ENCODE data around the gene TEX14.
"Not testable (repeated sequence)": the region's sequence is repeated elsewhere in the genome, so short reads cannot be mapped to it uniquely, and the experiment has no call there.

The TEX14 gene

DNA sequence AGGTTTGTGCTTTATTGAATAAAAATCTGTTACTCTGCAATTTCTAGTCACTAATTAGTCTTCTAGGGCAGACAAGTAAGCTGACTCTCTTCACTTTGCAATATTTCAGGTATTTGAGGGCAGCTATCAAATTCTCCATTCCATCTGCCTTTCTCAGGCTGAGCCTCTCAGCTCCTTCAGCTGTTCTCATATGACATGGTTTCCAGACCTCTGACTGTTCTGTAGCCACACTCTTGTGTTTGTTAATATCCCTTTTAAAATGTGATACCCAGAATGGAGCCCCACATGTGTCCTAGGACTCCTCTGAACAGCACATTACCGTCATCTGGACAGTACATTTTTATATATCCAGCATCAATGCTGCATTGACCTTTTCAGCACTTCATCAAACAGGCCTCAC is 131.3 kb downstream of the TEX14 start:
- Histone ChIP-seq H4K8ac (ENCODE audit: low read depth, low read length) (no peak overlapping the region), H3K14ac (ENCODE audit: low read length) (no peak overlapping the region), H2BK5ac (ENCODE audit: low read length) (no peak overlapping the region), H2AK5ac (ENCODE audit: low read depth, low read length) (no peak overlapping the region), H2BK120ac (ENCODE audit: low read depth, low read length) (no peak overlapping the region), H3K4me2 (ENCODE audit: insufficient read depth, low read length, poor library complexity, severe bottlenecking) (no peak overlapping the region), H3K27me3 (ENCODE audit: control insufficient read depth in 3 of 3, insufficient read depth in 3 of 3, low read depth in 1 of 3, low read length in 3 of 3) (peaks cover 0 to 35% (median 0%) of the 10 kb centered on the region in 3 experiments), H3K27ac (replicated peaks; ENCODE audit: low read length) (no peak overlapping the region), H3K23ac (ENCODE audit: low read depth, low read length, poor library complexity) (no peak overlapping the region), H3K4ac (ENCODE audit: low read length) (no peak overlapping the region), H3K9me3 (replicated peaks in 1 of 2; ENCODE audit: control insufficient read depth in 2 of 2, insufficient read depth in 1 of 2, low read depth in 1 of 2, low read length in 2 of 2) (no peaks in the 10 kb centered on the region), H2BK12ac (ENCODE audit: low read length) (no peak overlapping the region), H2AFZ (ENCODE audit: low read length) (no peak overlapping the region), H3K18ac (ENCODE audit: low read length) (no peak overlapping the region), H3K4me3 (ENCODE audit: low read length in 2 of 2) (no peak overlapping the region), H3K36me3 (replicated peaks in 1 of 2; ENCODE audit: control insufficient read depth in 2 of 2, insufficient read depth in 2 of 2, low read length in 2 of 2) (no peaks in the 10 kb centered on the region), H4K91ac (ENCODE audit: low read depth, low read length, poor library complexity) (no peak overlapping the region), H3K79me1 (ENCODE audit: low read depth, low read length) (no peaks in the 10 kb centered on the region), H2BK15ac (ENCODE audit: low read length) (no peak overlapping the region), H3K4me1 (ENCODE audit: control insufficient read depth in 2 of 2, insufficient read depth in 1 of 2, low read depth in 1 of 2, low read length in 2 of 2) (peaks cover 0 to 7% of the 10 kb centered on the region in 2 donors), H3K9ac (ENCODE audit: low read depth, low read length, poor library complexity) (no peak overlapping the region)
- no peak for DNase-seq (ENCODE audit: low spot score)
- WGBS, 2 donors (ENCODE audit: extremely low coverage in 2 of 2, insufficient read length in 2 of 2, insufficient replicate concordance in 1 of 2): no CpG with 5 or more reads among the region's 1 CpG

DNA sequence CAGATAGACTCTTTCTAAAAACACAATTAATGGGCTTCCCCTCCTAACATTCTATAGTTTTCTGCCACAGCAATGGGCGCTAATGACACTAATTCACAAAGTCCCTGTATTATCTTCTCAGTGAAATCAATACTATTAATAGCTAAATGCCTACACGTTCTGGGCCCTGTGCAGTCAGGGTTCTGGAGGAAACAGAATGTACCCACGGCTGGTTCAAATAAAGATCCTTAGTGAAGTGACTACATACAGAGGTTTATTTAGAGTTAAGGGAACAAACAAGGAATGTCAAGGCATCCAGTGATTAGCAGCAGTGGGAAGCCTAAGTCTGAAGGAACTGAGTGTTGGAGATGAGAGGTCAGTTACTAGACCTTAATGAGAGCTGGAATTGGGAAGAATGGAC is 133.9 kb downstream of the TEX14 start:
- Histone ChIP-seq H3K27me3 (ENCODE audit: control insufficient read depth in 3 of 3, insufficient read depth in 3 of 3, low read depth in 1 of 3, low read length in 3 of 3) (peaks cover 0 to 32% (median 0%) of the 10 kb centered on the region in 3 experiments), H2BK15ac (ENCODE audit: low read length) (no peak overlapping the region), H3K4ac (ENCODE audit: low read length) (no peak overlapping the region), H3K79me1 (ENCODE audit: low read depth, low read length) (no peaks in the 10 kb centered on the region), H3K9ac (ENCODE audit: low read depth, low read length, poor library complexity) (no peak overlapping the region), H3K4me1 (ENCODE audit: control insufficient read depth in 2 of 2, insufficient read depth in 1 of 2, low read depth in 1 of 2, low read length in 2 of 2) (peaks cover 0 to 7% of the 10 kb centered on the region in 2 donors), H2BK5ac (ENCODE audit: low read length) (no peak overlapping the region), H3K9me3 (replicated peaks in 1 of 2; ENCODE audit: control insufficient read depth in 2 of 2, insufficient read depth in 1 of 2, low read depth in 1 of 2, low read length in 2 of 2) (no peaks in the 10 kb centered on the region), H3K18ac (ENCODE audit: low read length) (no peak overlapping the region), H2BK12ac (ENCODE audit: low read length) (no peak overlapping the region), H3K27ac (replicated peaks; ENCODE audit: low read length) (no peak overlapping the region), H3K23ac (ENCODE audit: low read depth, low read length, poor library complexity) (no peak overlapping the region), H2BK120ac (ENCODE audit: low read depth, low read length) (no peak overlapping the region), H3K14ac (ENCODE audit: low read length) (no peak overlapping the region), H4K8ac (ENCODE audit: low read depth, low read length) (no peak overlapping the region), H4K91ac (ENCODE audit: low read depth, low read length, poor library complexity) (no peak overlapping the region), H3K4me2 (ENCODE audit: insufficient read depth, low read length, poor library complexity, severe bottlenecking) (no peak overlapping the region), H2AK5ac (ENCODE audit: low read depth, low read length) (no peak overlapping the region), H3K4me3 (ENCODE audit: low read length in 2 of 2) (no peak overlapping the region), H3K36me3 (replicated peaks in 1 of 2; ENCODE audit: control insufficient read depth in 2 of 2, insufficient read depth in 2 of 2, low read length in 2 of 2) (no peaks in the 10 kb centered on the region), H2AFZ (ENCODE audit: low read length) (no peak overlapping the region)
- WGBS, 2 donors (ENCODE audit: extremely low coverage in 2 of 2, insufficient read length in 2 of 2, insufficient replicate concordance in 1 of 2): no CpG with 5 or more reads among the region's 3 CpGs
- DNase-seq (ENCODE audit: low spot score): no peak

DNA sequence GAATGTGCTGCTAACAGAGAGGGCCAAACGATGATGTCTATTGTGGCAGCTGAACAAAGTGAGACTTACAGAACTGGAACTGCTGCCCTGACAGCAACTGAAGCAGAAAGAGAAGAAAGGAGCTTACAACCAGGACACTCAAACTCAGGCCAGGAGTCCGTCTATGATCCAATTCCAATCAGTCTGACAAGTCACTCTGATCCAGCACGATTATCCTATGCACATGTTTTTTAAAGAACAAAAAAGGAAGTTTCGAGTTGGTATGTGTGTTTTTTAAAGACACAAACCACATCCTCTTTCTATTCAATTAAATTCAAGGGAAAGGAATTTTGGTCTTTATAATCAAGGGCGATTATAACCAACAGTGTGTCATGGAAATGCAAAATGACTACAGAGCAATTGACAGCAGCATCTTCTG is 135.0 kb downstream of the TEX14 start:
- WGBS, 2 donors (ENCODE audit: extremely low coverage in 2 of 2, insufficient read length in 2 of 2, insufficient replicate concordance in 1 of 2): no CpG with 5 or more reads among the region's 5 CpGs
- H2BK5ac ChIP-seq (ENCODE audit: low read length): no peak overlapping the region
- H3K27me3 ChIP-seq (ENCODE audit: control insufficient read depth in 3 of 3, insufficient read depth in 3 of 3, low read depth in 1 of 3, low read length in 3 of 3): peaks cover 0 to 36% (median 0%) of the 10 kb centered on the region in 3 experiments
- no peak overlapping the region for H3K9ac ChIP-seq (ENCODE audit: low read depth, low read length, poor library complexity)
- H3K4me2 ChIP-seq (ENCODE audit: insufficient read depth, low read length, poor library complexity, severe bottlenecking): no peak overlapping the region
- DNase-seq (ENCODE audit: low spot score): no peak
- no peak overlapping the region for H3K4ac ChIP-seq (ENCODE audit: low read length)
- no peak overlapping the region for H3K4me3 ChIP-seq (ENCODE audit: low read length in 2 of 2)
- H2AK5ac ChIP-seq (ENCODE audit: low read depth, low read length): no peak overlapping the region
- no peak overlapping the region for H2AFZ ChIP-seq (ENCODE audit: low read length)
- no peaks in the 10 kb centered on the region for H3K79me1 ChIP-seq (ENCODE audit: low read depth, low read length)
- no peak overlapping the region for H4K91ac ChIP-seq (ENCODE audit: low read depth, low read length, poor library complexity)
- H2BK15ac ChIP-seq (ENCODE audit: low read length): no peak overlapping the region
- no peak overlapping the region for H4K8ac ChIP-seq (ENCODE audit: low read depth, low read length)
- H3K23ac ChIP-seq (ENCODE audit: low read depth, low read length, poor library complexity): no peak overlapping the region
- H3K27ac ChIP-seq (replicated peaks; ENCODE audit: low read length): no peak overlapping the region
- no peak overlapping the region for H3K14ac ChIP-seq (ENCODE audit: low read length)
- peaks cover 0 to 7% of the 10 kb centered on the region in 2 donors for H3K4me1 ChIP-seq (ENCODE audit: control insufficient read depth in 2 of 2, insufficient read depth in 1 of 2, low read depth in 1 of 2, low read length in 2 of 2)
- H3K9me3 ChIP-seq (replicated peaks in 1 of 2; ENCODE audit: control insufficient read depth in 2 of 2, insufficient read depth in 1 of 2, low read depth in 1 of 2, low read length in 2 of 2): no peaks in the 10 kb centered on the region
- H2BK12ac ChIP-seq (ENCODE audit: low read length): no peak overlapping the region
- H3K36me3 ChIP-seq (replicated peaks in 1 of 2; ENCODE audit: control insufficient read depth in 2 of 2, insufficient read depth in 2 of 2, low read length in 2 of 2): no peaks in the 10 kb centered on the region
- H3K18ac ChIP-seq (ENCODE audit: low read length): no peak overlapping the region
- H2BK120ac ChIP-seq (ENCODE audit: low read depth, low read length): no peak overlapping the region

GRCh38 chr17:58555109-58555508 is 136.7 kb downstream of the TEX14 start:
- H3K14ac ChIP-seq (ENCODE audit: low read length); H3K4me1 ChIP-seq (ENCODE audit: control insufficient read depth in 2 of 2, insufficient read depth in 1 of 2, low read depth in 1 of 2, low read length in 2 of 2); H3K9me3 ChIP-seq (replicated peaks in 1 of 2; ENCODE audit: control insufficient read depth in 2 of 2, insufficient read depth in 1 of 2, low read depth in 1 of 2, low read length in 2 of 2); H2AK5ac ChIP-seq (ENCODE audit: low read depth, low read length); H2BK15ac ChIP-seq (ENCODE audit: low read length); H3K18ac ChIP-seq (ENCODE audit: low read length); H4K8ac ChIP-seq (ENCODE audit: low read depth, low read length); DNase-seq (ENCODE audit: low spot score); H3K79me1 ChIP-seq (ENCODE audit: low read depth, low read length); H3K9ac ChIP-seq (ENCODE audit: low read depth, low read length, poor library complexity); H2BK12ac ChIP-seq (ENCODE audit: low read length); H3K4me2 ChIP-seq (ENCODE audit: insufficient read depth, low read length, poor library complexity, severe bottlenecking); H2AFZ ChIP-seq (ENCODE audit: low read length); H2BK120ac ChIP-seq (ENCODE audit: low read depth, low read length); H3K4me3 ChIP-seq (ENCODE audit: low read length in 2 of 2); H3K36me3 ChIP-seq (replicated peaks in 1 of 2; ENCODE audit: control insufficient read depth in 2 of 2, insufficient read depth in 2 of 2, low read length in 2 of 2); H3K23ac ChIP-seq (ENCODE audit: low read depth, low read length, poor library complexity); H3K27ac ChIP-seq (replicated peaks; ENCODE audit: low read length); H2BK5ac ChIP-seq (ENCODE audit: low read length); H4K91ac ChIP-seq (ENCODE audit: low read depth, low read length, poor library complexity); H3K4ac ChIP-seq (ENCODE audit: low read length): not testable (repeated sequence)
- H3K27me3 ChIP-seq (ENCODE audit: control insufficient read depth in 3 of 3, insufficient read depth in 3 of 3, low read depth in 1 of 3, low read length in 3 of 3): peaks cover 0 to 32% (median 0%) of the 10 kb centered on the region in 3 experiments
- WGBS, 2 donors (ENCODE audit: extremely low coverage in 2 of 2, insufficient read length in 2 of 2, insufficient replicate concordance in 1 of 2): no CpG with 5 or more reads among the region's 3 CpGs

All from neuronal stem cell (in vitro differentiated cells).